Central memory CD8-positive, alpha-beta T cell (primary cell): ENCODE results near the gene NRG3.

Experiments
- ATAC-seq: fragments of 150-1000 bp; cut with Tn5 transposase; replicated peaks from 2 replicates; pipeline ENCODE4 v1.10.0; 2022; ENCODE audit warnings: mild to moderate bottlenecking, moderate FRiP score, moderate number of reproducible peaks; ENCODE audit not compliant: poor library complexity, severe bottlenecking; ENCODE audit errors: extremely low read depth
- DNase-seq, 2 donors: peaks; one replicate each; pipeline ENCODE4 v3.0.0; 2021; ENCODE audit warnings: low spot score in 2 of 2
- H3K27ac Mint-ChIP-seq: one replicate; pipeline ENCODE4 v1.8.0; 2022; ENCODE audit warnings: low read depth, mild to moderate bottlenecking, moderate library complexity, mixed read lengths
- H3K27me3 Mint-ChIP-seq: one replicate; pipeline ENCODE4 v1.8.0; 2022; ENCODE audit warnings: mixed read lengths
- H3K36me3 Mint-ChIP-seq: one replicate; pipeline ENCODE4 v1.8.0; 2022; ENCODE audit warnings: mild to moderate bottlenecking, moderate library complexity, mixed read lengths; ENCODE audit not compliant: insufficient read depth
- H3K4me1 Mint-ChIP-seq: one replicate; pipeline ENCODE4 v1.8.0; 2022; ENCODE audit warnings: mixed read lengths
- H3K4me3 Mint-ChIP-seq: one replicate; pipeline ENCODE4 v1.8.0; 2022; ENCODE audit warnings: mild to moderate bottlenecking, moderate library complexity, mixed read lengths
- H3K9me3 Mint-ChIP-seq: one replicate; pipeline ENCODE4 v1.8.0; 2022; ENCODE audit warnings: mixed read lengths

Gene NRG3

DNA sequence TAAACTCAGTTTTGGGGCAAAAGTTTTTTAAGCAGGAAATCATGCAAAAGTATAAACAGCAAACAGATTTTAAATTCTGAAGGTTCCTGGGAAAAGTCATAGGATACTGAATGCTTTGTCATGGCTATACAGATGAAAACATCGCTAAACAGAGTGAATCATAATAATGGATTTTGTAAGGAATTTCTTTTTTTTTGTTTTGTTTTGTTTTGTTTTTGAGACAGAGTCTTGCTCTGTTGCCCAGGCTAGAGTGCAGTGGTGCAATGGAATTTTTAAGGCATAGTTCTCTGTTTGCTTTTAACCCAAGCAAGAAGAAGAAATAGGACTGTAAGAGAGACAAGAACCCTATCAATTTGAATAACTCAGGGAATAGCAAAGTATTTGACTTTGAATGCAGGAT is 285.3 kb downstream of the NRG3 start:
- Mint-ChIP-seq H3K4me3 (no peak overlapping the region), H3K27me3 (no peaks in the 10 kb centered on the region), H3K4me1 (no peaks in the 10 kb centered on the region), H3K36me3 (peaks cover 2% of the 10 kb centered on the region), H3K27ac (no peak overlapping the region), H3K9me3 (peaks cover 27% of the 10 kb centered on the region)
- DNase-seq, result no peak
- no peak for ATAC-seq

DNA sequence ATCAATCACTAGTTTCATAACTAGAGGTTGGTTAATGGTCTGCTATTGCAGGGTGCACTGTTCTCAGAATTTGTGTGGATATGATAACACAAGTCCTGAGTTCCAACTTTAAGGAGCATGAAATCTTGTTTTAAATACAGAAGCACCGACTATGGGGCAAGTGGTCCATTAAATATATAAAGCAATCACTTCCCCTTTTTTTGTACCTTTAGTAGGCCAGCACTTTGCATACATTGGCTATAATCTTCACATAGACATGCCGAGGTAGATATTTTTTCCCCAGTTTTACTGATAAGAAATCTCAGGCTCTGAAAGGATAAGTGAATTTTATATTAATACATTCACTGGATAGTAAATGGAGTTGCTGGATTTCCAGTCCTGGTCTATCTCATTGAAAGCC is 286.3 kb downstream of the NRG3 start:
- ATAC-seq (no peak), DNase-seq (no peak)
- peaks cover 27% of the 10 kb centered on the region for H3K9me3 Mint-ChIP-seq

DNA sequence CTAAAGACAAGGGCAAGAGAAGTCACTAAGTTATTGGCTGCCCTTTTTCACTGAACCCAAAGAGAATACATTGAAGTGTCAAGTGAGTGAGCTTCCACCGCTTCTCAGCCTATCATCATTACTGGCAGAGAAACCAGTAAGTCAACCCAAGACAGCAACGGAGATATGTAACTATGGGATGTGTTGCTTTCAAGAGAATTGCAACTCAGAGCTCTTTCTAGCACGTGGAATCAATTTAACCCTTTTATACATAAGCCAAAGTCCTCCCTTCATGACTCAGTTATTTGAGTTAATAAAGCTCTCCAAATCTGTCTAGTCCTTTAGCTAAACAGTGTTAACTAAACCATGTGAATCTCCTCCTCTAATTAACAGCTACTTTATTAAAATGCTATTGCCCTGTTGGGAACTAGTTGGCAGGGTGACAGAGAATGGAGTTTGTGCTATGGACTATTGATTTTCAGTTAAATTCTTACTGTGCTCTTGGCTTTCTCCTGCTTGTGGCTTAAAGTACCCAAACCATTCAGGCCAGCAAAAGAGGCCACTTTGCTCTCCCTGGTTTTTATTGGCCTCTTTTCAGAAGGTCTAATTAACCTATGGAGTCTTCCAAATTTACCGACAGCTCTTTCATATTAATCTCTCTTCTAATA is 287.7 kb downstream of the NRG3 start:
- H3K27ac Mint-ChIP-seq, result no peak overlapping the region

More for the DNA sequence above, 286.3 kb downstream of the NRG3 start:
- peaks cover 2% of the 10 kb centered on the region for H3K36me3 Mint-ChIP-seq
- H3K4me3 Mint-ChIP-seq, result no peak overlapping the region
- no peak overlapping the region for H3K27ac Mint-ChIP-seq
- no peaks in the 10 kb centered on the region for H3K4me1 Mint-ChIP-seq
- H3K27me3 Mint-ChIP-seq, result no peaks in the 10 kb centered on the region

DNA sequence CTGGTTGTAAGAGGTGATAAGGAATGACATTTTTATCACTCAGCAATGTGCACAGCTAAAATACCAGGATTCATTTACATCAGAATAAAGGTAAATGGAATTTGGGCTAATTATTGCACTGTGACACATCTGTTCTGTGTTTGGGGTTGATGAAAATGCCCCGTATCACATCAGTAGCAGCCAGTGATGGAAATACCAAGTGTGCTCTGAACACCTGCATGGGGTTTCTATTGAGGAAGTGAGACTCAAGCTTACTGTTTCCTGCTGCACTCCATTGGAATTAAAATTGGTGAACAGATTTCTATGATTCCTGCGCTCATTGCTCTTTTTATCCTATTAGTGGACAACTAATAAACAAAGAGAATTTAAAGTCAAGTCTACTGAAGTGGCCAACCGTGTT is 296.9 kb downstream of the NRG3 start:
- DNase-seq (no peak), ATAC-seq (no peak)
- peaks cover 22% of the 10 kb centered on the region for H3K9me3 Mint-ChIP-seq
- H3K27me3 Mint-ChIP-seq, result no peaks in the 10 kb centered on the region
- H3K36me3 Mint-ChIP-seq, result peaks cover 1% of the 10 kb centered on the region
- no peak overlapping the region for H3K27ac Mint-ChIP-seq
- no peaks in the 10 kb centered on the region for H3K4me1 Mint-ChIP-seq
- no peak overlapping the region for H3K4me3 Mint-ChIP-seq

More for the DNA sequence above, 287.7 kb downstream of the NRG3 start:
- ATAC-seq (no peak), DNase-seq (no peak)
- no peak overlapping the region for H3K4me3 Mint-ChIP-seq
- peaks cover 22% of the 10 kb centered on the region for H3K9me3 Mint-ChIP-seq
- peaks cover 2% of the 10 kb centered on the region for H3K36me3 Mint-ChIP-seq
- H3K27me3 Mint-ChIP-seq, result no peaks in the 10 kb centered on the region
- H3K4me1 Mint-ChIP-seq, result no peaks in the 10 kb centered on the region

DNA sequence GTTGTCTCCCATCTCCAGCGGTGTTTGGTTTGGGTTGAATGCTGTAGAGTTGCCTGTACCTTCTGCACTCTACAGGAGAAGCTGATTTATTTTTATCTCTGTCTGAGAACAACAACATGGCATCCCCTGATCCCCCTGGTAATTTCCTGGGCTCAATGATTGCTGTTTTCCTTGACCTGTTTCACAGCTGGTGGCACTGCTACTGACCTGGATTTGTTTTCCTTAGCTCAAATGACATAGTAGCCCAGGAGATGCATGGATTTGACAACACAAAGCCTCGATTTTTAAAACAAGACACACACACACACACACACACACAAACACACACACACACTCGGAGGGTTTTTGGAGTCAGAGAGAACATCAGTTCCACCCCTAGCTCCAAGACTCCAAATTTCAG is 301.6 kb downstream of the NRG3 start:
- no peak for ATAC-seq
- H3K4me1 Mint-ChIP-seq, result no peaks in the 10 kb centered on the region
- H3K27ac Mint-ChIP-seq, result no peak overlapping the region
- peaks cover 33% of the 10 kb centered on the region for H3K9me3 Mint-ChIP-seq
- H3K27me3 Mint-ChIP-seq, result no peaks in the 10 kb centered on the region
- no peak overlapping the region for H3K4me3 Mint-ChIP-seq
- no peak for DNase-seq
- peaks cover 1% of the 10 kb centered on the region for H3K36me3 Mint-ChIP-seq

DNA sequence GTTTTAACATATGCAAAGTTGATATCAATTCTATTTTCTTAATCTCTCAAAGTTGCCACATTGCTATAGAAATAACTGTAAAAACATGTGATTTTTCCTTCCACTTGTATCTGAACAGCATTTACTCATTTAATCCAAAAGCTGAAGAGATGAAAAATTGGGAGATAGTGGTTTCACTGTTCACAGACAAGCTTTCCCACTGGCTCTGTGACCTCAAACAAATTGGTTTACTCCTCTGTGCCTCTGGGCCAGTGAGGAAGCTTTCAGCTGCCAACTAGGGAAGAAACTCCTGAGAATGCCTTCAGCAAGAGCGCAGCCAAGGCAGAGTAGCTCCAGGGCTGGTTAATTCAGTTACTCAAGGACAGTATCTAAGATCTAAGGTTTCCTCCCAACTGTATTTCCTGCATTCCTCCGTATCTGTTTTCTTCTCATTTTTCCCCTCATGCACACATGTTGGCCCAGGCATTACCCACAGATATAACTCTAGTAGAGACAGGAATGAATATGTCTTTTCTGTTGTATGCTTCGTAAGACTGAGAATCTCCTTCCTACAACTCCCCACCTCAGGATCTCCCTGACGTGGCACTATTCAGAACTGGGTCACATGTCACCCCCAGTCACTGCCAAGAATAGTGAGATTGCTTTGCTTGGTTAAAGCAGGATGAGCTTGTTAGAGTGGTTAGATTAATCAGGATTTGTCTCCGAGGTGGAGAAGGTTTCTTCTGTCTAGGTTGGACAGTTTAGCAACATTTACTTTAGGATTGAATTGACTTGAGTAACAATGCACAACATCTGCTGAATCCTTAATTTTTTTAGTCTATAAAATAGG is 315.7 kb downstream of the NRG3 start:
- Mint-ChIP-seq H3K27me3 (no peaks in the 10 kb centered on the region), H3K4me1 (no peaks in the 10 kb centered on the region), H3K27ac (no peak overlapping the region), H3K9me3 (peaks cover 8% of the 10 kb centered on the region), H3K36me3 (no peaks in the 10 kb centered on the region), H3K4me3 (no peak overlapping the region)
- ATAC-seq (no peak), DNase-seq (no peak)

DNA sequence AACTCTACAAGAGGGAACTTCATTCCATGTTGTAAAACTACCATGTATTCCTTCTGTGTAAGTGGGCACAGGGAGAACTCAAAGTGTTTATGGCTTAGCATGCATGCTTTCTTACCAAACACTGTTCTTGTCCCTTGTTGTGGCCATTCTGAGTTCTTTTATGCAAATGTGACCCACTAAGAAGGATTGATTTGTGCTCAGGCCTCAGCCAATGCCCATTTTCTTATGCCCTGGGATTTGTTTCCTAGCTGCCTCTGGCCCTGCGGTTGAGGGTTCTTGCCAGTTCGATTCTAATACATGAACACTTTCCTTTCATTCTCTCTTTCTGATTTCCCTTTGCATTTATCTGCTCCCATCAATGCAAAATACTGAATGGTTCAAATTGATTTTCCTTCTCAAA is 316.7 kb downstream of the NRG3 start:
- ATAC-seq (no peak), DNase-seq (no peak)
- Mint-ChIP-seq H3K4me1 (no peaks in the 10 kb centered on the region), H3K4me3 (no peak overlapping the region), H3K36me3 (no peaks in the 10 kb centered on the region), H3K9me3 (peaks cover 8% of the 10 kb centered on the region), H3K27ac (no peak overlapping the region), H3K27me3 (no peaks in the 10 kb centered on the region)

DNA sequence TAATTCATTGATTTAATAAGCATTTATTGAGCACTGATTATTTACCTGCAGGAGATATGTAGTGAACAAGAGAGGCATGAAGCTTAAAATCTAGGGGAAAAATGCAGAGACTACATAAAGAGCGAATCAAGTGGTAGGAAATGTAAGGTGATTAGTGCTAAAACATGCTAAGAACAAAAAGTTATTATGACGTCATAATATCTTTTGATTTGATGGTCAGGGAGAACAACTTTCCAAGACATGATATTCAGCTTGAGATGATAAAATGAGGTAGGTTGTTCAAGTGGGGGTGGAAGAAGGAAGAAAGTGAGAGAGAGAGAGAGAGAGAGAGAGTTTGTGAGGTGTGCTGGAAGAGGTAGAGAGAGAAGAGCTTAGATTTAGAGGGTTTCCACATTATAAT is 317.7 kb downstream of the NRG3 start:
- no peak for DNase-seq
- Mint-ChIP-seq H3K36me3 (no peaks in the 10 kb centered on the region), H3K27me3 (no peaks in the 10 kb centered on the region), H3K4me1 (no peaks in the 10 kb centered on the region), H3K4me3 (no peak overlapping the region), H3K27ac (no peak overlapping the region), H3K9me3 (peaks cover 8% of the 10 kb centered on the region)
- no peak for ATAC-seq

DNA sequence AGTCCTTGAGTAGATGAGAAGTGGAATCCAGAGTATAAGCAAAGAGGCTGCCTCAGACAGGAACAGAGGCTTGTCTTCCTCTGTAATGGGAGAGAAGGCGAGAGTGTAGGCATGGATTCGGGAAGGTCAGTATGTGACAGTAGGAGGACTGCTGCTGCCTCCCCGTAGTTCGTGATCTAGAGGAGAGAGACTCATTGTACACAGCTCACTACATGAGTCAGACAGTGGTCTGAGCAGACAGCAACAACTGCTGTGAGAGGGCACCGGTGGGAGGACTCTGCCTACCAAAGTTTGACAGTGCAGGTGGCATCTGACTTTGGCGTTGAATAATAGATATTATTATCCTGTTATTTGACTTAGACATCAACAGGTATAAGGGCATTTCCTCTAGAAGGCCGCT is 319.4 kb downstream of the NRG3 start:
- H3K4me3 Mint-ChIP-seq, result no peak overlapping the region
- no peaks in the 10 kb centered on the region for H3K27me3 Mint-ChIP-seq
- H3K27ac Mint-ChIP-seq, result no peak overlapping the region
- H3K36me3 Mint-ChIP-seq, result no peaks in the 10 kb centered on the region
- no peaks in the 10 kb centered on the region for H3K9me3 Mint-ChIP-seq
- no peak for DNase-seq
- no peaks in the 10 kb centered on the region for H3K4me1 Mint-ChIP-seq
- ATAC-seq, result no peak

DNA sequence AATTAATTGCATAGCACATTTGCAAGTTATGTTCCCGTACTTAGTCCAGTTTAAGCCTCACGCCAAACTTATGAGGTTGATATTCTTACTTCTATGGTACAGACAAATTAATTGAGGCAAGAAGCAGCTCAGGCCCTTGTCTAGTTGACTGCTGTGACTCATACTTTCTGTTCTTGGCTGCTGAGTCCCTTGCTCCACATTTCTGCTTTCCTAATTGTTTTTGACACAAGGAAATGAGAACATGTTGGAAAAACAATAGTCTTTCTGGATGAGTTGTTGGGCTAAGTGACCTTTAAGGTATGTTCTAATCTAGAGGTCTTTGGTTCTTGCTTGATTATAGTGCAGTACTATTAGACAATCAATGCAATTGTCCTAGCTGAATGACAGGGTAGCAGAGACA is 331.8 kb downstream of the NRG3 start:
- no peaks in the 10 kb centered on the region for H3K27me3 Mint-ChIP-seq
- no peak overlapping the region for H3K4me3 Mint-ChIP-seq
- H3K4me1 Mint-ChIP-seq, result no peaks in the 10 kb centered on the region
- no peak overlapping the region for H3K27ac Mint-ChIP-seq
- H3K36me3 Mint-ChIP-seq, result no peaks in the 10 kb centered on the region
- DNase-seq (no peak), ATAC-seq (no peak)
- peaks cover 31% of the 10 kb centered on the region for H3K9me3 Mint-ChIP-seq

DNA sequence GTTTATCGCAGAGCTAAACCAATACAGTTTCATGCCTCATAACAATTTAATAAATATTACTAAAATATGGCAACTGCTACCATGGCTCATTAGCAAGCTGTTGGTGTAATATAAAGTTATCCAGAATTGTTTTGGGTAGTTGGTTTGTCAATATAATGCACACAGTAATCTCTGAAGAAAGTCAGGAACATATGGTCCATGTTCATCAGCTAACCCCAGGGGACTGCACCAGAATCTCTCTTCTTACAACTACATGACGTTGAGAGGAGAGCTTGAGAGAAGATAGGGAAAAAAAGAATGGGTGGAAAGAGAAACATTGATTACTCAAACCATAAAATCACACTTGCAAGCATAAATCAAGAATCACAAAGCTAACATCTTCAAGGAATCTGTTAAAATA is 333.7 kb downstream of the NRG3 start:
- no peaks in the 10 kb centered on the region for H3K36me3 Mint-ChIP-seq
- no peak overlapping the region for H3K4me3 Mint-ChIP-seq
- ATAC-seq (no peak), DNase-seq (no peak)
- no peaks in the 10 kb centered on the region for H3K4me1 Mint-ChIP-seq
- no peaks in the 10 kb centered on the region for H3K27me3 Mint-ChIP-seq
- H3K27ac Mint-ChIP-seq, result no peak overlapping the region
- H3K9me3 Mint-ChIP-seq, result peaks cover 23% of the 10 kb centered on the region

DNA sequence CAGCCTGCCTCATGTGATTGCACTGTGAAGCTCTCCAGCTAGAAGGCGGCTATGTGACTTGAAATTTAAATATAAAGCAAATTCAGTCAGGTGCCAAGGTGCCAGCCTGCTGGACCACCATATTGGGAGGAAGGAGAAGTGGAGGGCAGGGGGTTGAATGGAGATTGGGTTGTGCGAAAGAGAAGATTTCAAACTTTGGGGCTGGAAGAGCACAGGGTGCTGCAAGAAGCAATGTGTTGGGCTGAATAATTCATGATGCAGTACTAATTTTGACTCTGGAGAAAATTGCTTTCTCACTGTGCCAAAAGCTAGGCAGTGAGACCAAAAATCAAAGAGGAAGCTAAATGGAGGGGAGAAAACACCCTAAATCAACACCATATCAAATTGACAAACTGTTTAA is 335.3 kb downstream of the NRG3 start:
- H3K27me3 Mint-ChIP-seq, result no peaks in the 10 kb centered on the region
- no peaks in the 10 kb centered on the region for H3K36me3 Mint-ChIP-seq
- peaks cover 14% of the 10 kb centered on the region for H3K9me3 Mint-ChIP-seq
- H3K4me1 Mint-ChIP-seq, result no peaks in the 10 kb centered on the region
- DNase-seq (no peak), ATAC-seq (no peak)
- H3K4me3 Mint-ChIP-seq, result no peak overlapping the region
- no peak overlapping the region for H3K27ac Mint-ChIP-seq

DNA sequence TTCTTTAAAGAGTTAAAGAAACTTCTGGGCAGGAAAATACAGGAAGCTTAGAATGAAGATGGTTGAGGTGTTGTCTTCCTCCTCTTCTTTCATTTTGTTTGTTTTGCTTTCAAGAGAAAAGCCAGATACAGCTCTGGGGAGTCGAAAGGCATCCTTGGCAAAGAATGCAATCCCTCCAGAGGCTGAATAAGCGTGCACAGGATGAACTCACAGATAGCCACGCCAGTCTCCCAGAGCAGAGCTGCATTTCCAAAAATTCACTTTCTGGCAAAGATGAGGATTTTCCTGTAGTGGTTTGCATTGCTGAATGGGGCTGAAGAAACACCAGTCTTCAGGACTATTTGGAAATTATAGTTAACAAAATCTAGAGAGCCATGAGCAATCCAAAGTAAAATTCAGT is 336.4 kb downstream of the NRG3 start:
- no peaks in the 10 kb centered on the region for H3K27me3 Mint-ChIP-seq
- DNase-seq (no peak), ATAC-seq (no peak)
- peaks cover 3% of the 10 kb centered on the region for H3K9me3 Mint-ChIP-seq
- H3K4me3 Mint-ChIP-seq, result no peak overlapping the region
- H3K4me1 Mint-ChIP-seq, result no peaks in the 10 kb centered on the region
- no peaks in the 10 kb centered on the region for H3K36me3 Mint-ChIP-seq
- no peak overlapping the region for H3K27ac Mint-ChIP-seq
